Measurements from ENCODE around the gene METTL16.
"Not testable (repeated sequence)": the region's sequence is repeated elsewhere in the genome, so short reads cannot be mapped to it uniquely, and the experiment has no call there.

Gene METTL16

DNA sequence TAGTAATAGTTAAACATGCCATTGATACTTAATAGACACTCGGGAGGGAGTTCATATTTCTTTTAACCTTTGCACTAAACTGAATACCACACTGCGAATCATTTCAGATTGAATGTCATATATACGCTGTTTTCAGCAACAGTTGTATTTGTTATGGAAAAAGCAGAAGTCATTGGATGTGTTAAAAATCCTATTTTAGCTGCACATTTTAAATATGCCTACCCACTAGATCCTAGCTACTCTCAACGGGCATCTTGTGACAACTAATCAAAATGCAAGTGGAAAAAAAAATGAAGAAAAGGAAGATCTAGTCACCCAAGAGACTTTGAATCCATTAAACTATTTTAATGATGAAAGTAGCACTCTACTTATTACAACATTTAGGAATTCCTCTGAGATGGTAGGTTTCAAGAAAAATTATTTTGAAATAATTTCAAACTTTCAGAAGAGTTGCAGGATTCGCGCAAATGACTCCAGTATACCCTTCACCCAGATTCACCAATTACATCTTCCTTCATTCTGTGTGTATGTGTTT is 59.4 kb downstream of the METTL16 start:
- no peak overlapping the region for H3K27ac ChIP-seq (ENCODE audit: low read depth, low read length)
- no peaks in the 10 kb centered on the region; the same call in 1 of the 2 replicates for H3K9me3 ChIP-seq (ENCODE audit: control insufficient read depth, insufficient read depth, low read depth, low read length)
- no peak overlapping the region for H3K4me3 ChIP-seq (ENCODE audit: low read depth, low read length)
- H3K27me3 ChIP-seq (ENCODE audit: control insufficient read depth, insufficient read depth, low read length): no peaks in the 10 kb centered on the region
- H3K36me3 ChIP-seq (ENCODE audit: control insufficient read depth, insufficient read depth, low read length): peaks cover 28% of the 10 kb centered on the region
- no peak overlapping the region for H3K9ac ChIP-seq (ENCODE audit: low read length)
- H3K4me1 ChIP-seq (ENCODE audit: control insufficient read depth, insufficient read depth, low read length): no peaks in the 10 kb centered on the region; the same call in 1 of the 2 replicates

DNA sequence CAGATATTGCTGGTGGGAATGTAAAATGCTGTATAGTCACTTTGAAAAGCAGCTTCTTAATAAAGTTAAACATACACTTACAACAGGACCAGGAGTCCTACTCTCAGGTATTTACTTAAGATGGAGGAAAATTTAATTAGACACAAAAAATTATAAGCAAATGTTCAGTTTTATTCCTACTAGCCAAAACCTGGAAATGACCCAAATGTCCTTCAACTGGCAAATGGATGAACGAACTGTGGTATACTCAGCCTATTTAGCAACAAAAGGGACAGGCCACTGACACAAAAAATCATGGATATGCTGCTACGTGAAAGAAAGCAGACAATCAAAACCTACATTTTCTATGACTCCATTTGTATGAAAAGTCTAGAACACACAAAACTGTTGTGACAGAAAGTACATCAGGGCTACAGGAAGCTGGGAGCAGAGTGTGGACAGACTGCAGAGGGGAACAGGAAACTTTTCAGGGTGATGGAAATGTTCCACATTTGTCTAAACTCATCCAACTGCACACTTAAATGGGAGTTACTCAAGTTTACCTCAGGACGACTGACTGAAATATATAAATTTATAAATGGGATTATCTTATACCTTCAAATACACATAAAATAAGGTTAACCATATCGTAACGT is 61.6 kb downstream of the METTL16 start:
- H3K9me3 ChIP-seq (ENCODE audit: control insufficient read depth, insufficient read depth, low read depth, low read length): peaks cover 6% of the 10 kb centered on the region
- H3K27ac ChIP-seq (ENCODE audit: low read depth, low read length): no peak overlapping the region
- H3K36me3 ChIP-seq (ENCODE audit: control insufficient read depth, insufficient read depth, low read length): peaks cover 19% of the 10 kb centered on the region
- no peak overlapping the region for H3K9ac ChIP-seq (ENCODE audit: low read length)
- H3K4me3 ChIP-seq (ENCODE audit: low read depth, low read length): no peak overlapping the region
- no peaks in the 10 kb centered on the region; the same call in 1 of the 2 replicates for H3K4me1 ChIP-seq (ENCODE audit: control insufficient read depth, insufficient read depth, low read length)
- no peaks in the 10 kb centered on the region for H3K27me3 ChIP-seq (ENCODE audit: control insufficient read depth, insufficient read depth, low read length)

DNA sequence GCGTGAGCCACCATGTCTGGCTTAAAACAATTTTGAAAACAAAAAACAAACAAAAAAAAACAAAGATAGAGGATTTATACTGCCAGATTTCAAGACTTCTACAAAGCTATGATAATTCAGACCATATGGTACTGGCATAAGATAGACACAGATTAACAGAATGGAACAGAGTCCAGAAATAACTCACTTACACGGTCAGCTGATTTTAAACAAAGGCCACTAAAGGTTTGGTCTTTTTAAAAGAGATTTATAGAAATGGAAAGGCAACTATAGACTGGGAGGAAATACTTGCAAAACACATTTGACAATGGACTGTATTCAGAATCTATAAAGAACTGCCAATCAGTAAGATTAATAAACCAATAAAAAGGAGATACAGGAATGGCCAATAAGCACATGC is 62.2 kb downstream of the METTL16 start:
- H3K9ac ChIP-seq (ENCODE audit: low read length): no peak overlapping the region
- no peak overlapping the region for H3K4me3 ChIP-seq (ENCODE audit: low read depth, low read length)
- H3K27ac ChIP-seq (ENCODE audit: low read depth, low read length): no peak overlapping the region
- H3K4me1 ChIP-seq (ENCODE audit: control insufficient read depth, insufficient read depth, low read length): no peaks in the 10 kb centered on the region; the same call in 1 of the 2 replicates
- no peaks in the 10 kb centered on the region for H3K27me3 ChIP-seq (ENCODE audit: control insufficient read depth, insufficient read depth, low read length)
- H3K36me3 ChIP-seq (ENCODE audit: control insufficient read depth, insufficient read depth, low read length): peaks cover 19% of the 10 kb centered on the region
- H3K9me3 ChIP-seq (ENCODE audit: control insufficient read depth, insufficient read depth, low read depth, low read length): peaks cover 6% of the 10 kb centered on the region

DNA sequence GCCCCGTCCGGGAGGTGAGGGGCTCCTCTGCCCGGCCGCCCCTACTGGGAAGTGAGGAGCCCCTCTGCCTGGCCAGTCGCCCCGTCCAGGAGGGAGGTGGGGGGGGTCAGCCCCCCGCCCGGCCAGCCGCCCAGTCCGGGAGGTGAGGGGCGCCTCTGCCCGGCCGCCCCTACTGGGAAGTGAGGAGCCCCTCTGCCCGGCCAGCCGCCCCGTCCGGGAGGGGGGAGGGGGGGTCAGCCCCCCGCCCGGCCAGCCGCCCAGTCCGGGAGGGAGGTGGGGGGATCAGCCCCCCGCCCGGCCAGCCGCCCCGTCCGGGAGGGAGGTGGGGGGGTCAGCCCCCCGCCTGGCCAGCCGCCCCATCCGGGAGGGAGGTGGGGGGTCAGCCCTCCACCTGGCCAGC is 64.2 kb downstream of the METTL16 start:
- not testable (repeated sequence) for H3K9ac ChIP-seq (ENCODE audit: low read length); H3K27ac ChIP-seq (ENCODE audit: low read depth, low read length); H3K4me1 ChIP-seq (ENCODE audit: control insufficient read depth, insufficient read depth, low read length); H3K4me3 ChIP-seq (ENCODE audit: low read depth, low read length); H3K27me3 ChIP-seq (ENCODE audit: control insufficient read depth, insufficient read depth, low read length); H3K9me3 ChIP-seq (ENCODE audit: control insufficient read depth, insufficient read depth, low read depth, low read length)
- peaks cover 15% of the 10 kb centered on the region for H3K36me3 ChIP-seq (ENCODE audit: control insufficient read depth, insufficient read depth, low read length)

DNA sequence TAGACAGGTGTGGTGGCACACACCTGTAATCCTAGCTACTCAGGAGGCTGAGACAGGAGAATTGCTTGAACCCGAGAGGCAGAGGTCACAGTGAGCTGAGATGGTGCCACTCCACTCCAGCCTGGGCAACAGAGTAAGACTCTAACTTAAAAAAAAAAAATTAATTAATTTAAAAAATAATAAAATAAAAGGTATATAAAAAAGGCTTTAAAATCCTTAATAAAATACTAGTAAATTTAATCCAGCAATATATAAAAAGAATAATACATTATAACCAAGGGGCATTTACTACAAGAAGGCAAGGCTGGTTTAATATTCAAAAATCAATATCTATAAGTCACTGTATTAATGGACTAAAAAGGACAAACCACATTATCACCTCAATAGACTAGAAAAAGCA is 66.0 kb downstream of the METTL16 start:
- H3K4me1 ChIP-seq (ENCODE audit: control insufficient read depth, insufficient read depth, low read length): no peaks in the 10 kb centered on the region; the same call in 1 of the 2 replicates

DNA sequence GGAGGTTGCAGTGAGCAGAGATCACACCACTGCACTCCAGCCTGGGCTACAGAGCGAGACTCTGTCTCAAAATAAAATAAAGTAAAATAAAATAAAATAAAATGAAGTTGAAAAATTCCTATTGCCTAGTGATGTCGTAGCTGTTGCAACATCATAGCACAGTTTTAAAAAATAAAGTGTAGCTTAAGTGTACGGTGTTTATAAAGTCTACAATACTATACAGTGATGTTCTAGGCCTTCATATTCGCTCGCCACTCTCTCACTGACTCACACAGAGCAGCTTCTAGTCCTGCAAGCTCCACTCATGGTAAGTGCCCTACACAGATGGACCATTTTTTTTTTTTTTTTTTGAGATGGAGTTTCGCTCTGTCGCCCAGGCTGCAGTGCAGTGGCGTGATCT is 67.3 kb downstream of the METTL16 start:
- Histone ChIP-seq H3K27ac (ENCODE audit: low read depth, low read length) (no peak overlapping the region), H3K9me3 (ENCODE audit: control insufficient read depth, insufficient read depth, low read depth, low read length) (peaks cover 6% of the 10 kb centered on the region), H3K4me3 (ENCODE audit: low read depth, low read length) (no peak overlapping the region), H3K9ac (ENCODE audit: low read length) (no peak overlapping the region), H3K27me3 (ENCODE audit: control insufficient read depth, insufficient read depth, low read length) (no peaks in the 10 kb centered on the region), H3K4me1 (ENCODE audit: control insufficient read depth, insufficient read depth, low read length) (no peaks in the 10 kb centered on the region), H3K36me3 (ENCODE audit: control insufficient read depth, insufficient read depth, low read length) (peaks cover 26% of the 10 kb centered on the region)

More for the DNA sequence above, 66.0 kb downstream of the METTL16 start:
- Histone ChIP-seq H3K27ac (ENCODE audit: low read depth, low read length) (no peak overlapping the region), H3K9me3 (ENCODE audit: control insufficient read depth, insufficient read depth, low read depth, low read length) (peaks cover 6% of the 10 kb centered on the region), H3K27me3 (ENCODE audit: control insufficient read depth, insufficient read depth, low read length) (no peaks in the 10 kb centered on the region), H3K9ac (ENCODE audit: low read length) (no peak overlapping the region), H3K36me3 (ENCODE audit: control insufficient read depth, insufficient read depth, low read length) (peaks cover 26% of the 10 kb centered on the region), H3K4me3 (ENCODE audit: low read depth, low read length) (no peak overlapping the region)

DNA sequence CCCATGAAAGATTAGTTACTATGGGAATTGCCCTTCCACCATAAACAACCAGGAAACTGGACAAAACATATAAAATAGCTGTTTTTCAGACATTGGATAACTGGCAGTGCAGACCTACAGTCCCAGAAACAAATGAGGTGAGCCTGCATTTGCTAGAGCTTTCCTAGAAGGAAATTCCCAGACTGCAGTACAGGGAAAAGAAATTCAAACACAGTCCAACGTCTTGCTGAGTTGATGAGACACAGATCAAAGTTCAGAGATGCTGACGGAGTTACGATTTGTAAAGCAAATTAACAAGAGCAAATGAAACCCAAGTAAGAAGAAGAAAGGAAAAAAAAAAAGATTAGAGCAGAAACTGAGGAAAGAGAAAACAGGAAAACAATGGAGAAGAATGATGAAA is 69.5 kb downstream of the METTL16 start:
- Histone ChIP-seq H3K36me3 (ENCODE audit: control insufficient read depth, insufficient read depth, low read length) (peaks cover 41% of the 10 kb centered on the region), H3K9me3 (ENCODE audit: control insufficient read depth, insufficient read depth, low read depth, low read length) (peaks cover 6% of the 10 kb centered on the region), H3K9ac (ENCODE audit: low read length) (no peak overlapping the region), H3K4me3 (ENCODE audit: low read depth, low read length) (no peak overlapping the region), H3K4me1 (ENCODE audit: control insufficient read depth, insufficient read depth, low read length) (no peaks in the 10 kb centered on the region), H3K27me3 (ENCODE audit: control insufficient read depth, insufficient read depth, low read length) (no peaks in the 10 kb centered on the region), H3K27ac (ENCODE audit: low read depth, low read length) (no peak overlapping the region)

DNA sequence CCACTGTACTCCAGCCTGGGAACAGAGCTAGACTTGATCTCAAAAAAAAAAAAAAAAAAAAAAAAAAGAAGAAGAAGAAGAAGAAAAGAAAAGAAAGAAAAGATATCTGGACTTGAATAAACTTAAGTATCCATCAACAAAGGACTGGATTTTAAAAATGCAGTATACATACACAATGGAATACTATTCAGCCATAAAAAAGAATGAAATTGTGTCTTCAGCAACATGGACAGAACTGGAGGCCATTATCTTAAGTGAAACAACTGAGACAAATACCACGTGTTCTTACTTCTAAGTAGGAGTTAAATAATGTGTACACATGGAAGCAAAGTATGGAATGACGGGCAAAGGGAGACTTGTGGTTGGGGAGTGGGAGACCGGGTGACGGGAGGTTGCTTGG is 70.8 kb downstream of the METTL16 start:
- Histone ChIP-seq H3K36me3 (ENCODE audit: control insufficient read depth, insufficient read depth, low read length) (peaks cover 48% of the 10 kb centered on the region), H3K4me3 (ENCODE audit: low read depth, low read length) (no peak overlapping the region), H3K4me1 (ENCODE audit: control insufficient read depth, insufficient read depth, low read length) (peaks cover 5% of the 10 kb centered on the region), H3K9ac (ENCODE audit: low read length) (no peak overlapping the region), H3K27ac (ENCODE audit: low read depth, low read length) (no peak overlapping the region), H3K9me3 (ENCODE audit: control insufficient read depth, insufficient read depth, low read depth, low read length) (no peaks in the 10 kb centered on the region), H3K27me3 (ENCODE audit: control insufficient read depth, insufficient read depth, low read length) (no peaks in the 10 kb centered on the region)

DNA sequence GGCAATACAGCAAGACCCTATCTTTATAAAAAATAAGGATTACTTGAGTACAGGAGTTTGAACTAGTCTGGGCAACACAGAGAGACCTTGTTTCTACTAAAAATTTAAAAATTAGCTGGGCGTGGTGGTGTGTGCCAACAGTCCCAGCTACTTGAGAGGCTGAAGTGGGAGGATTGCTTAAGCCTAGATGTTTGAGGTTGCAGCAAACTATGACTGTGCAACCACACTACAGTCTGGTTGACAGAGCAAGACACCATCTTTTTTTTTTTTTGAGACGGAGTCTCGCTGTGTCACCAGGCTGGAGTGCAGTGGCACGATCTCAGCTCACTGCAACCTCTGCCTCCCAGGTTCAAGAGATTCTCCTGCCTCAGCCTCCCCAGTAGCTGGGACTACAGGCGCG is 71.7 kb downstream of the METTL16 start:
- peaks cover 50% of the 10 kb centered on the region for H3K36me3 ChIP-seq (ENCODE audit: control insufficient read depth, insufficient read depth, low read length)
- peaks cover 14% of the 10 kb centered on the region for H3K4me1 ChIP-seq (ENCODE audit: control insufficient read depth, insufficient read depth, low read length)
- H3K27ac ChIP-seq (ENCODE audit: low read depth, low read length): not testable (repeated sequence)

DNA sequence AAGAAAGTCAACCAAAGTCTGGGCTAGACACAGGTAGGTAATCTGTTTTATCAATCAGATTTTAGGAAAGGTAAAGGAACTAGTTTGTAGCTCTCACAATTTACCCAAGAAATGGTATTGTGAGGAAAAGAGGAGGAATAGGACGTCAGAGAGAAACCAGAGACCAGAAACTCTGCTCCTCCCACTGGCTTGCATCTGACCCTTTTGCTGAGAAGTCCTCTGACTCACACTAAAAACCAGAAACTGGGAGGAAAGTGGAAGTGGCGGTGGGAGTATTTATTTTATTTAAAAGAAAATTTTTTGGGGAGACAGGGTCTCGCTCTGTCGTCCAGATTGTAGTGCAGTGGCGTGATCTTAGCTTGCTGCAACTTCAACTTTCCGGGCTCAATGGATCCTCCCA is 72.9 kb downstream of the METTL16 start:
- H3K9ac ChIP-seq (ENCODE audit: low read length): no peak overlapping the region
- peaks cover 26% of the 10 kb centered on the region for H3K4me1 ChIP-seq (ENCODE audit: control insufficient read depth, insufficient read depth, low read length)
- H3K4me3 ChIP-seq (ENCODE audit: low read depth, low read length): no peak overlapping the region
- H3K27ac ChIP-seq (ENCODE audit: low read depth, low read length): no peak overlapping the region
- peaks cover 52% of the 10 kb centered on the region for H3K36me3 ChIP-seq (ENCODE audit: control insufficient read depth, insufficient read depth, low read length)
- no peaks in the 10 kb centered on the region for H3K9me3 ChIP-seq (ENCODE audit: control insufficient read depth, insufficient read depth, low read depth, low read length)
- H3K27me3 ChIP-seq (ENCODE audit: control insufficient read depth, insufficient read depth, low read length): no peaks in the 10 kb centered on the region

More for the DNA sequence above, 71.7 kb downstream of the METTL16 start:
- not testable (repeated sequence) for H3K9me3 ChIP-seq (ENCODE audit: control insufficient read depth, insufficient read depth, low read depth, low read length); H3K4me3 ChIP-seq (ENCODE audit: low read depth, low read length); H3K27me3 ChIP-seq (ENCODE audit: control insufficient read depth, insufficient read depth, low read length); H3K9ac ChIP-seq (ENCODE audit: low read length)

DNA sequence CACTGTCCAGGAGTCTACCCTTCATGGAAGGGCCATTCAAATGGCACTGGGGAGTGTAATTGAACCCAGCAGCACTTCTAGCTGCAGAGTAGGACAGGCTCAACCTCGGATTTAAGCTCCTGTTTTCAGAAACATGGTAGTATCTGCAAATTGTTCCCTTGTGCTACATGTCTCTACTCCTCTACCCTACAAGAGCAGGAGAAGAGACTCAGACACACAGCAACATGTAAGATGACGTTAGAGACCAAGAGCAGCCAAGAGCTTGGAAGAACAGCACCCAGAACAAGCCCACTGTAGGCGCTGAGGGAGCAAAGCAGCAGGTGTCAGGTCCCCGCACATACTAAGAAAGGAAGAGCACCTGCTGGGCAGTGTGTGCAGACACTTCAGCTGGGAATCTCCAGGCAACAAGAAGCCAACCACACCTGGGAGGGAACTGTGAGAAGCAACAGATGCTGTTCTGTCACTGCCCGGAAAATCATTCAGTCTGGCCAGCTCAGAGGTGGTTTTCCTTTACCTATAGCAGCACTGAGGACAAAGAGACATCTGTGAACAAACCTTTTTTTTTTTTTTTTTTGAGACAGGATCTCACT is 75.3 kb downstream of the METTL16 start:
- no peak overlapping the region for H3K9ac ChIP-seq (ENCODE audit: low read length)
- H3K9me3 ChIP-seq (ENCODE audit: control insufficient read depth, insufficient read depth, low read depth, low read length): no peaks in the 10 kb centered on the region
- no peak overlapping the region for H3K4me3 ChIP-seq (ENCODE audit: low read depth, low read length)
- peaks cover 67% of the 10 kb centered on the region for H3K36me3 ChIP-seq (ENCODE audit: control insufficient read depth, insufficient read depth, low read length)
- H3K4me1 ChIP-seq (ENCODE audit: control insufficient read depth, insufficient read depth, low read length): peaks cover 33% of the 10 kb centered on the region
- H3K27ac ChIP-seq (ENCODE audit: low read depth, low read length): no peak overlapping the region
- H3K27me3 ChIP-seq (ENCODE audit: control insufficient read depth, insufficient read depth, low read length): no peaks in the 10 kb centered on the region
